ENCODE results near the gene RNF223.
"Not testable (repeated sequence)": the region's sequence is repeated elsewhere in the genome, so short reads cannot be mapped to it uniquely, and the experiment has no call there.

RNF223 gene

DNA sequence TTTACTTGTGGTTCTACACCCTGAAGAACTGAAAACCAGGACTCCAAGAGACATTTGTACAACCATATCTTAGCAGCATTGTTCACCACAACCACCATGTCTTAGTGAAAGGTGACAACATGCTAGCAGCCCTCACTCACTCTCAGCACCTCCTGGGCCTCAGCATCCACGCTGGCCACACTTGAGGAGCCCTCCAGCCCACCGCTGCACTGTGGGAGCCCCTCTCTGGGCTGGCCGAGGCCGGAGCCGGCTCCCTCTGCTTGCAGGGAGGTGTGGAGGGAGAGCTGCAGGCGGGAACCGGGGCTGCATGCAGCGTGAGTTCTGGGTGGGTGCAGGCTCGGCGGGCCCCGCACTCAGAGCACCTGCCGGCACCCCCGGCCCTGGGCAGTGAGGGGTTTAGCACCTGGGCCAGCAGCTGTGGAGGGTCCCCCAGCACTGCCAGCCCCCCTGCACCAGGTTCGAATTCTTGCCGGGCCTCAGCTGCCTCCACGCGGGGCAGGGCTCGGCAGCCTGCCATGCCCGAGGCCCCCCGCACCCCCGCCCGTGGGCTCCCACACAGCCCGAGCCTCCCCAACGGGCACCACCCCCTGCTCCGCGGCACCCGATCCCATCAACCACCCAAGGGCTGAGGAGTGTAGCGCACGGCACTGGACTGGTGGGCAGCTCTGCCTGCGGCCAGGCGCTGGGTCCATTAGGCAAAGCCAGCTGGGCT, 32.6 kb upstream of the RNF223 start:
- FAIRE-seq = no peak

DNA sequence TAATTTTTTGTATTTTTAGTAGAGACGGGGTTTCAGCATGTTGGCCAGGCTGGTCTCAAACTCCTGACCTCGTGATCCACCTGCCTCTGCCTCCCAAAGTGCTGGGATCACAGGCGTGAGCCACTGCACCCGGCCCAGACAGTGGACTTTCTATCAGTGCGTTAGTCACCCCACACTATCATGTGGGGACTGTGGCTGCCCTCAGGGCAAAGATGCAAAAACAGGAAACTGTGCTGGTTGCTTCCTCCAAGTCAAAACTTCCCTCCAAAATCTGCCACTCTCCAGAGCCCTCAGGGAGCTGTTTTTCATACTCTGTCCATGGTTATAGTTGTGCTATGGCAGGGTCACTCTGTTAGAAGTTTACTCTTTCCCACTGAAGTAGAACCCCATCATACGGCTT, 30.0 kb upstream of the RNF223 start:
- FAIRE-seq = not testable (repeated sequence)

DNA sequence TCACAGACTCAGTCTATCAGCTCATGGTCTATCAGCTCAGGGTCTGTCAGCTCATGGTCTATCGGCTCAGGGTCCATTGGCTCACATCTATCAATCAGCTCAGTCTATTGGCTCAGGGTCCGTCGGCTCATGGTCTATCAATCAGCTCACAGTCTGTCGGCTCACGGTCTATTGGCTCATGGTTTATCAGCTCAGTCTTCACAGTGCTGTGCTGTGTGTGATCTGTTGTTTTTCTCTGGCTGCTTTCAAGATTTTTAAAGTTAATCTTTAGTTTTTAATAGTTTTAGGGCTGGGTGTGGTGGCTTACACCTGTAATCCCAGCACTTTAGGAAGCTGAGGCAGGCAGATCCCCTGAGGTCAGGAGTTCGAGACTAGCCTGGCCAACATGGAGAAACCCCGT, 27.4 kb upstream of the RNF223 start:
- FAIRE-seq = no peak

DNA sequence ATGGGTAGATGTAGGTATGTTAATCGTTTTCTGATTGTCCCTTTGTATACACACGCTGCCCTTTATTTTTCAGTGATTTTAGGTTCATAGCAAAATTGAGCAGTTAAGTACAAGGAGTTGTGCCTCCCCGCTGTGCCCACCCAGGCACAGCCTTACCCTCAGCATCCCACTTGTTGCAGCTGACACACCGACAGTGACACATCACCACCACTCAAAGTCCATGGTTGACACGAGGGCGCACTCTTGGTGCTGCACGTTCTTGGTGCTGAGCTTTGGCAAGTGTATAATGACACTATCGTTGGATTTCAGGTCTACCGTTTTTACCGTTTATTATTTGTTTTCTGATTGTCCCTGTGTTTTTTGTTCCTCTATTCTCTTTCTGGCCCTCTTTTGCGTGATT, 26.2 kb upstream of the RNF223 start:
- no peak for FAIRE-seq

DNA sequence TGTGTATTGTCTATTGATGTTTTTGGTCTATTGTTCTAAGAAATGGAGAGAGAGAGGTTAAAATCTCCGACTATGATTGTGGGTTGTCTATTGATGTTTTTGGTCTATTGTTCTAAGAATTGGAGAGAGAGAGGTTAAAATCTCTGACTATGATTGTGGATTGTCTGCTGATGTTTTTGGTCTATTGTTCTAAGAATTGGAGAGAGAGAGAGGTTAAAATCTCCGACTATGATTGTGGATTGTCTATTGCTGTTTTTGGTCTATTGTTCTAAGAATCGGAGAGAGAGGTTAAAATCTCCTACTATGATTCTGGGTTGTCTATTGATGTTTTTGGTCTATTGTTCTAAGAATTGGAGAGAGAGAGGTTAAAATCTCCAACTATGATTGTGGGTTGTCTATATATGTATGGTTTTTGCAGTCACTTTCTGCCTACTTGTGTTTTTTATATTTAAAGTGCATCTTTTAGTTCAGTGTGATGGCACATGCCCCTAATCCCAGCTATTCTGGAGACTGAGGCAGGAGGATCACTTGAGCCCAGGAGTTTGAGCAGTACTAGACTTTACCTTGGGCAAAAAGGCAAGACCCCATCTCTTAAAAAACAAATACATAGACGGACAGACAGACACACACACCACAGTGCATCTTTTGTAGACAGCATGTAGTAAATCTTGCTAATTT, 25.5 kb upstream of the RNF223 start:
- no peak for FAIRE-seq

DNA sequence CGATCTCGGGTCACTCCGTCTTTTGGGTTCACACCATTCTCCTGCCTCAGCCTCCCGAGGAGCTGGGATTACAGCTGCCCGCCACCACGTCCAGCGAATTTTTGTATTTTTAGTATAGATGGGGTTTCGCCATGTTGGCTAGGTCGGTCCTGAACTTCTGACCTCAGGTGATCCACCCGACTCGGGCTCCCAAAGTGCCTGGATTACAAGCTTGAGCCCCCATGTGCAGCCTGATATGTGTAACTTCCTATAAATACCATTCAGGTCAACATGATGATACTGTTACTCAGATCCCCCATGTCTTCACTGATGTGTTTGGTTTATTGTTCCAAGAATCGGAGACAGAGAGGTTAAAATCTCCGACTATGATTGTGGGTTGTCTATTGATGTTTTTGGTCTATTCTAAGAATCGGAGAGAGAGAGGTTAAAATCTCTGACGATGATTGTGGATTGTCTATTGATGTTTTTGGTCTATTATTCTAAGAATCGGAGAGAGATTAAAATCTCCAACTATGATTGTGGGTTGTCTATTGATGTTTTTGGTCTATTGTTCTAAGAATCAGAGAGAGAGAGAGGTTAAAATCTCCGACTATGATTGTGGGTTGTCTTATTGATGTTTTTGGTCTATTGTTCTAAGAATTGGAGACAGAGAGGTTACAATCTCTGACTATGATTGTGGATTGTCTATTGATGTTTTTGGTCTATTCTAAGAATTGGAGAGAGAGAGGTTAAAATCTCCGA, 24.7 kb upstream of the RNF223 start:
- no peak for FAIRE-seq

DNA sequence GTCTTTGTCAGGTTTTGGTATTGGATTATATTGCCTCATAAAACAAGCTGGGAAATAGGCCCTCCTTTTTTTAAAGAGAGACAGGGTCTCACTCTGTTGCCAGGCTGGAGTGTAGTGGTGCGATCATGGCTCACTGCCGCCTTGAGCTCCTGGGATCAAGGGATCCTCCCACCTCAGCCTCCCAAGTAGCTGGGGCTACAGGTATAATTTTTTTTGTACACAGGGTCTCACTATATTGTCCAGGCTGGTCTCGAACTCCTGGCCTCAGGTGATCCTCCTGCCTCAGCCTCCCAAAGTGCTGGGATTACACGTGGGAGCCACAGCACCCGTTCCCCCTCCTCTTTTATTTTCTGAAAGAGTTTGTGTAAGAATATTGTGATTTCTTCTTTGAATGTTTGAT, 22.0 kb upstream of the RNF223 start:
- not testable (repeated sequence) for FAIRE-seq

DNA sequence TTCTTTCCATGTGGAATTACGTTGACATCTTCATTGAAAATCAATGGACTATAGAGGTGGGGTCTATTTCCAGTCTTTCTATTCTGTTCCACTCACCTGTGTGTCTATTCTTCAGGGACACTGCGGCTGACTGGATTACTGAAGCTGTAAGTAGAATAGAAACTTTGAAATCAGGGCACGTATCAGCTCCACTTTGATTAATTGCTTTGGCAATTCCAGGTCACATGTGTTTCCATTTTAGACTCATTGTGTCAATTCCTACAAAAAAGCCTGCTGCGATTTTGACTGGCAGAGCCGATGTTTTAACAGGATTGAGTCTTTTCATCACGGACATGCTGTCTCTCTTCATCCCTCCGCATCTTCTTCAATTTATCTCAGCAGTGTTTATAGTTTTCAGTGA, 20.9 kb upstream of the RNF223 start:
- no peak for FAIRE-seq

DNA sequence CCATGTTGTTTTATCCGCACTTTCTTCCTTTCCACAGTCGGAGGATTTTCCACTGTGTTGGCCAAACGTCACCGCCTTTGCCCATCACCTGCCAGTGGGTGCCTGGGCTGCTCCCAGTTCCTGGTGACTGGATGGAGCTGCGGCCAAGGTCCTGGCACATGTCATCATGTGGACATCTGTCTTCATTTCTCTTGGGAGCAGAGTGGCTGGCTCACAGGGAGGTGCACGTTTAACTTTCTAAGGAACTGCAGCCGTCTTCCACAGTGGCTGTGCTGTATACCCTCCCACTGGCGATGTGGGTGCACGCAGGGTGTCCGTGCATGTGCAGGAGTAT, 19.5 kb upstream of the RNF223 start:
- no peak for FAIRE-seq

DNA sequence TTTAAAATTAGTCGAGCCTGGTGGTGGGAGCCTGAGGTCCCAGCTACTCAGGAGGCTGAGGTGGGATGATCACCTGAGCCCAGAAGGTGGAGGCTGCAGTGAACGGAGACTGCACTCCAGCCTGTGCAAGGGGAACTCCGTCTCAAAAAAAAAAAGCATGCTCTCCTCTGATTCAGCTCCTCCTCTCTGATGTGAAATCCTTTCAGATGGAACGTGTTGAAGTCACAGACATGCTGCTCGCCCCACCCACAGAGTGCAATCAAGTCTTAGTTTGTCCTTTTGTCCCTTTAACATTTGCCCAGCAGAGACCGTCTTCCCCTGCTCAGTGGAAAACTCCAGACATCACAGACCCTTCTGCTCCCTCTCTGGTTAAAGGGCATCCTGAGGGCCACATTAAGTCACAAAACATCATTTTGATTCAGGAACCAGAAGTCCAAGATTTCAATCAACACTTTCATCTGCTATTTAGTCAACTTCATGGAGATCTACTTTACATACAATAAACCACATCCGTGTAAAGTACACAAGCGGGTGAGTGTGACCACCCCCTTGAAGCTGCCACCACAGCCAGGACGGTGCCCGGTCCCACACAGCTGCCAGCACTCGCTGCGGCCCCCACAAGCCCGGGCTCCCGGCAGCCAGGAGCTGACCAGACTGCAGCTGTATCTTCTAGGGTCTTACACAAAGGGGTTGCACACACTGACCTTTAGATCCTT, 18.9 kb upstream of the RNF223 start:
- FAIRE-seq = no peak

DNA sequence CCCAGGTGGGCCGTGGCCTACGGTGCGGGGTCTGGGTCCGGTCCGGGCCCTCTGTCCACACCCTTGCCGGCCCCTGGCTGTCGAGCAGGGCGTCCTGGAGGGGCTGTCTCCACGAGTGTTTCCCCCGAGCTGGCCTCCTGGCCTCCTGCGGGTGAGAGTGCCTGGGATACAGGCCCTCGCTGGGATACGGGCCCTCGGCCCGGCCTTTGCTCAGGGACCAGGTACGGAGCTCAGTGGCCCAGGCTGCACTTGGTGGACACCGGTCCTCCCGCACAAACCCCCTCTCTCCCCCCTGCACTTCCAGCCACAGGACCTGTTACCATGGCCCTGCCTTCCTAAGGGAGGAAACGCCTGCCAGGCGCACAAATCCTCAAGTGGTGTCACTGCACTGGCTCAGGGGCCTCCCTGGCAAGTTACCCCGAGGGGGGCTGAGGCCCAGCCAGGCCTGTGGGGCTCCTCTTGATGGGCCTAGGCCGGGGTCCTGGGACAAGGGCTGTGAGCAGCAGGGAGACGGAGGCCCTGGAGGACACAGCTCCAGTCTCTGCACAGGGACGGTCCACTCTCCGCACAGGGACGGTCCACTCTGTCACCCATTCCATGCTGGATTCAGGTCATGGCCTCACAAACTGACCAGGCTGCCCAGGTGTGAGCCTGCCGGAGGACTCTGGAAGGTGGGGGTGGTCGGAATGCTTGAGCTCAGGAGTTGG, 18.2 kb upstream of the RNF223 start:
- no peak for FAIRE-seq

DNA sequence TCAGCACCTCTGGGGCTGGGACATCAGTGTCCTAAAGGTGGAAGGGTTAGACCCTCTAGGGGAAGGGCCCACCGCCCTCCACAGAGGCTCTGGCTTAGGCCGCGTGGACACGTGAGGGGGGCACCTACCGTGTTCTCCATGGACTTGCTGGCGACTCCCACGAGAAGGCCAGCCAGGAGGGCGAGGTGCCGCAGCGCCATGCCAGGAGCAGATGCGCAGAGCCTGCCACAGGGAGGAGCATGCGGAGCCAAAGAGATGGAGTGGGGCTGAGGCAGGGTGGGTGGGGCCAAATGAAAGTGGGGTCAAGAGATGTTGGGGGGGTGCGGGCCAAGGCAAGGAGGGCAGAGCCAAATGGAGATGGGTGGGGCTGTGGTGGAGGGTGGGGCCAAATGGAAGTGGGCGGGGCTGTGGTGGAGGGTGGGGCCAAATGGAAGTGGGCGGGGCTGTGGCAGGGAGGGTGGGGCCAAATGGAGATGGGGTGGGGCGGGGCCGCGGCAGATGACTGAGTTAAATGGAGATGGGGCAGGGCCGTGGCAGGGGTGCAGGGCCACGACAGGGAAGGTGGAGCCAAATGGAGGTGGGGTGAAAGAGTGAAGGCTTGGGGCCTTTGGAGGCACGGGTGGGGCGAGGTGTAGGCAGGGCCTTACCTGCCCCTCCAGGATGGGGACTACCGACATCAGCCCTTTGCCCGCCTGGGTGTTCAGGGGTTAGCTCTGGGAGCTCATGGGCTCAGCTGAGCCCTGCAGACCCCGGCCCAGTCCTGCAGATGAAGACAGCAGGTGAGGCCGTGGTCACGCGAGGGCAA, 17.4 kb upstream of the RNF223 start:
- no peak for FAIRE-seq

DNA sequence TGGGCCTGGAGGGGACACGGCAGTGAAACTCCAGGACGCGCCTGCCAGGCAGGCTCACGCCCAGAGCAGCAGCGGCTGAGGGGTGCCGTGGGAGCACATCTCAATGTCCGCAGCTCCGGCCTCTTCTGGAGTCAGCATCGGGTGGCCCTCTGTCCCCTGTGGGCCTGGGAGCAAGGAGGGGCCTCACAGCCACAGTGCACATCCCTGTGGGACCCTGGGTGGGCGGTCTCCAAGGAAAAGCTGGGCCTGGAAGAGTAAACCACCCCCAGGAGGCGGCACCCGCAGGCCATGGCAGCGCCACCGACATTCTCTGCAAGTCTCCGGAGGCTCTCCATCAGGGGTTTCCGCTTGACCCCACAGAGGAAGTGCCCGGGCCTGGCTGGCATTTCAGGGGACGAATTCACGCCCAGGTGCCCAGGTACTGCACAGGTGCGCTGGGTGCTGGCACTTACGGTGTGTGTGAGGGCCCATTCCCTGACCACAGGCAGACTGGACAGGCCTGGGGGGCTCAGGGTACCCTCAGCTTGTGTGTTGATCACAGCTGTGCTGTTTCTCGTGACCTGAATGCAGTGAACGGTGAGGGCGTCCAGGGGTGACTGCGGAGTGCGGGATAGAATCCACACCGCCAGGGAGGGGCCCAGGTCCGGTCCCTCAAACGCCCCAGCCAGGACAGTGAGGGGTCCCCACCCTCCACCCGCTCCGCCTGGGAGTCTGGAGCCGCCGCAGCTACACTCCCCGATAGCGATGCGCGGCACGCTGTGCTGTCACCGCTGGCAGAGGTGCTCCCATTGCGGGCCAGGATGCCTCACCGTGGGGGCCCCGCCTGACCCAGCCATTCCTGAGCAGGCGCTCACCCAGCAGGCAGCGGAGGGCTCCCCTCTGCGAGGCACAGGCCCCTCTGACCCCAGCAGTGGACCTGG, 16.6 kb upstream of the RNF223 start:
- no peak for FAIRE-seq

DNA sequence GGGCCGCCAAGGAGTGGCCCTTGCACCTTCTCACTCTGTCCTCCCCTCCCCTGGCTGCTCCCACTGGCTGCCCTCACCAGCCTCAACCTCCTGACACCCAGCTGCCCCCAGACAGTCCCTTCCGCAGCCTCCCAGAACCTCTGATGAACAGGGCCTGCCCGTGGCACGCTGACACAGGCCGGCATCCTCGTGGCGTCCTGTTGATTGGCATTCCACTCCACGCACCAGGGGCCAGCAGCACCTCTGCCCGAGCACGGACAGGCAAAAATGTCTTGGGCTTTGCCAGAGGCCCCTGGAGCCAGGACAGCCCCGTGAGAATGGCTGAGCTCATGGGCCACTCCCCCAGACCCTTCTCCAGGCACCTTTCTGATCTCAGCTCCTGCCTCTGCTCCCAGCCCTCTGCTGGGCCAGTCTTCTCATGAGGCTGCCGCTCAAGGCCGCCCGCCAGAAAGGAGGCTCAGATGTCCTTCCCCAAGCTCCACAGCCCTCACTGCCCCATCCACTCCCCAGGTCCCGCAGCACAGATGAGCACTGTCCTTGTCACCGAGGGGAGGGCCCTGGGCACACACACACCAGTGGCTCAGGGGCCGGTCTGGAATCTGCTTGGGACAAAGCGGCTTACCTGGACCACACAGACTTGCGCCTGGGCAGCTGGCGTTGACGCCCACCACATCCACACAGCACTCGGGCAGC, 15.8 kb upstream of the RNF223 start:
- no peak for FAIRE-seq

DNA sequence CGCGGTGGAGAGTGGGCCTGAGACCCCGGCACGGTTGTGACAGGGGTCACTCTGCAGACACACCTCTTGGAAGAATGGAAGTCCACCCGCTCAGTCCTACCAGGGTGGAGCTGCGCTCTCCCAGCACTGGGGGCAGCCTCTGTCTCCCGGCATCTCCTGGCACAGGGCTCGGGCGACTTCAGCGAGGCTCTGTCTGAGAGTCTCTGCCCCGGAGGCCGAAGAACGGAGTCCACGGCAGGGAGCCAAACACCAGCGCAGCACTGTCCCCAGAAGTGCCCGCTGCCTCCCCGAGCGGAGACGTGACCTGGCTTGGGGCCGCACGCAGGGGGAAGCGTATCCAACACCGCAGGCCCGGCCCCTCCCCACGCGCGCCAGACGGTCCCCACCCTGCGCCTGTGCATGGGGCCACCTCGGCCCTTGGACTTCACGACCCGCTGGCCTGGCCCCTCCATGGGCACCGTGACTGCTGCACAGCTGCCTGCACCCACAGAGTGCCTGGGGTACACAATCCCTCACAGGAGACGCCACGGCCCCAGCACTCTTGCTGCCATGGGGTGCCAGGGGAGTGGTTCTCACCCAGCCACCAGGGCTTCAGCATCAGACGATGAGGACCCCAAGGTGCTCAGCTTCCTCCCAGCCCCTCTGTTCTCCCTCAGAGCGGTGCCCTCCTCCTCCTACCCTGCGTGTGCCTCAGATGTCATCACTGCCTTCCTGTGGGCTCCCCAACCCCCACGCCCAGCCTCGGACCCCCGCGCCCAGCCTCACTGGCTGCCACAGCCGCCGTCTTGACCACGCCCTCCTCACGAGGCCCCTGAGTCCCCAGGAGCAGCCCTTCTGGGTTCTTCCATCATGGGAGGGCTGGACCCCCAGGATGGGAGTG, 14.9 kb upstream of the RNF223 start:
- FAIRE-seq = no peak

DNA sequence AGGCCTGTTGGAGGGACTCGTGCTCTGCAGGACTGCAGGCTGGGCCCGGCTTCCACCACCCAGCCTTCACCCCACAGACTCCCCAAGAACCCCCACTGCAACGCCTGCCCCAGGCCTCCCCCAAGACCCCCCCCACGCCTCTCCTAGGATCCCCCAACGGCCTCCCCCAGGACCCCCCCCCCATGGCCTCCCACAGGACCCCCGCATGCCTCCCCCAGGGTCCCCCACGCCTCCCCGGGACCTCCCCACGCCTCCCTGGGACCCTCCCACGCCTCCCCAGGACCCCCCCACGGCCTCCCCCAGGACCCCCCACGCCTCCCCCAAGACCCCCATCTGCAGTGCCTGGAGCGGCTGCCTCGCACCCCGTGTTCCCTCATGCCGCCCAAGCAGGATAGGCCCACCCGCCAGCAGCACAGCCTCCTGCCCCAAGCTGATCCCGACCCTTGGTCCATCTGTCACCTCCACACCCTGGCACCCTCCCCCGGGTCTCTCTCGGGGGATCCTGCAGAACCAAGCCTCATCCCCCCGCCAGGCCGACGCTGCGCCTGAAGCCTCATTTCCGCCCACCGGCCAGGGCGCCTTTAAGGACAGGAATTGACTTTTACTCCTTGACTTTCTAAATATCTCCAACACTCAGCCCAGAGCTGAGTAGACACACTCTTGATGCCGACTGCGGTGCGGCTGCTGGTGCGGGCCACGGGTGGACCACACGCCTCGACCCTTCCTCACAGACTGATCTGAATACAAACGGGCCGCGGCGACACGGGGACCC, 14.1 kb upstream of the RNF223 start:
- FAIRE-seq = no peak

DNA sequence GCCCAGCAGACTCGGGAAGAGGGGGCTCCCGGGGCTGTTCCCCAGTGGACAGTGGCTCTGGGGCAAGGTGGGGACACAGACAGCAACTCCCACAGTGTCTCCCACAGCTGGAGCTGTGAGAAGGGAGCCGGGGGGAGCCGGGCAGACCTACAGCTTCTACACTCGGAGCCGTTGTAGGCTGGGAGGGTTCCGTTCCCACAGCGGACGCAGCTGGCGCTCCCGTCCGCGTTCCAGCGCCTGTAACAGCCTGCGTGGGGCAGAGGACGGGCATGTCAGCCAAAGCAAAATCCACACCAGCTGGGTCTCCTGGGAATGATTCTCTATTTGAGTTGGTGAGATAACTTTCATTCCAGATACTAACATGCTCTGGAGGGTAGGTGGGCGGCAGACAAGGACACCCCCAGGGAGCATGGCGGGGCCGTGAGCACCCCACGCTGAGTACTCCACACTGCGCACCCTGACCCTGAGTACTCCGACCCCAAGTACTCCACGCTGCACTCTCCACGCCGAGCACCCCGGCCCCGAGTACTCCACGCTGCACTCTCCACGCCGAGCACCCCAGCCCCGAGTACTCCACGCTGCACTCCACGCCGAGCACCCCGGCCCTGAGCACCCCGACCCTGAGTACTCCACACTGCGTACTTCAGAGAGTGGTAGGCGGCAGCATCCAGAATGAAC, 13.4 kb upstream of the RNF223 start:
- FAIRE-seq = no peak

DNA sequence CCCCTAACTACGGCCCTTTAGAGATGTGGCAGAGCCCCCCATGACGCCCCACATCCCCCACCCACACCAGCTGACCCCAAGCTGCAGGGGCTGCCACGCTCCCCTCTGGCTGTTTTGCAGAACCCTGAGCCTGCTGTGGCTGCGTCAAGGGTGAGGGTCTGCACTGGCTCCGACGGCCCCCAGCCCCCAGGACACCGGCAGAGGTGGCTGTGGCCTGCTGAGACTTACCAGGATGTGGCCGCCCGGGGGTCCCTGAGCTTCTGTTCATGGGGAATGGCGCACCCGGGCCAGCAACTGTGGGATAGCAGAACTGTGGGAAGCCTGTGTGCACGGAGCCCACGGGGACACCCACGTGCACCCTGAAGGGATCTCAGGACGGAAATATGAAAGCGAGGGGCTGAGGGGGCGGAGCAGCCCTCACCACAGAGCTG, 12.8 kb upstream of the RNF223 start:
- FAIRE-seq = no peak
